Lung (tissue), 12 donors: ENCODE measurements around the gene ATF3. TPM values are rescaled to one million over a fixed set of nuclear protein-coding genes. Genes with fewer than 3 reads are reported as not detected.
A peak's percentile ranks its signal among the peaks of the same experiment; 100 is the strongest.

Experiments used
- ATAC-seq: fragments of 200-7000 bp; cut with Tn5 transposase; one replicate; pipeline ENCODE4 v1.9.1; 2020; ENCODE audit warnings: moderate number of reproducible peaks; ENCODE audit not compliant: insufficient read depth, low FRiP score
- DNase-seq, 3 donors: peaks; one replicate each; pipeline ENCODE4 v3.0.0-alpha.2; 2013 to 2017
- H3K27ac ChIP-seq, 2 donors: one replicate each; pipeline ENCODE4 v1.5.1; 2013; ENCODE audit warnings: mild to moderate bottlenecking in 2 of 2, moderate library complexity in 2 of 2, control low read depth in 1 of 2, inconsistent platforms in 1 of 2, low read depth in 1 of 2, low read length in 1 of 2
- H3K27me3 ChIP-seq, 3 donors: one replicate each; pipeline ENCODE4 v1.5.1; 2013; ENCODE audit warnings: low read length in 2 of 3; ENCODE audit not compliant: control insufficient read depth in 3 of 3, insufficient read depth in 3 of 3
- H3K36me3 ChIP-seq, 4 donors: one replicate each; pipeline ENCODE4 v1.5.1; 2013; ENCODE audit warnings: low read length in 4 of 4, mild to moderate bottlenecking in 1 of 4, moderate library complexity in 1 of 4; ENCODE audit not compliant: control insufficient read depth in 4 of 4, insufficient read depth in 4 of 4
- H3K4me1 ChIP-seq, 5 donors: one replicate each; pipeline ENCODE4 v1.5.1; 2013; ENCODE audit warnings: low read length in 5 of 5, mild to moderate bottlenecking in 2 of 5, moderate library complexity in 1 of 5; ENCODE audit not compliant: control insufficient read depth in 5 of 5, insufficient read depth in 5 of 5
- H3K4me3 ChIP-seq: one replicate; pipeline ENCODE4 v1.5.1; 2013; ENCODE audit warnings: mild to moderate bottlenecking, control low read depth, moderate library complexity
- H3K9ac ChIP-seq, 2 donors: one replicate each; pipeline ENCODE4 v1.5.1; 2013; ENCODE audit warnings: low read length in 2 of 2, control low read depth in 1 of 2; ENCODE audit not compliant: insufficient read depth in 1 of 2
- H3K9me3 ChIP-seq, 4 donors: one replicate each; pipeline ENCODE4 v1.5.1; 2013; ENCODE audit warnings: low read length in 3 of 4, mild to moderate bottlenecking in 1 of 4, moderate library complexity in 1 of 4; ENCODE audit not compliant: control insufficient read depth in 4 of 4, insufficient read depth in 3 of 4
- CTCF ChIP-seq: IDR thresholded peaks from 2 replicates; pipeline ENCODE4 v1.5.1; 2012; ENCODE audit warnings: mild to moderate bottlenecking; ENCODE audit errors: control extremely low read depth, extremely low read depth
- WGBS, 2 donors: extraction: QIAGEN DNeasy Blood & Tissue Kit; methylation state at CpG; one replicate each; pipeline ENCODE4 v1.1.7; 2013; 5-methylcytosine and 5-hydroxymethylcytosine counted together
- polyA plus RNA-seq, 2 donors: library from polyadenylated mRNA; stranded (reverse); fragments of 200-250 nt; gene quantifications; one replicate each; pipeline ENCODE4 v1.2.1, GENCODE V29; 2013
- total RNA-seq, 2 donors: library from RNA; depleted of rRNA in 1 of 2; stranded (reverse); fragments of >200 nt in 1 of 2; gene quantifications; one replicate each; pipeline ENCODE4 v1.2.1, GENCODE V29; 2014 to 2021
- donor health status: control.
- donor health status: control.
- donor health status: Bipolar disorder and iron deficiency.
- donor health status: healthy.
- donor health status: DM: yes; HTN: yes; CAD: no.

ATF3 gene
- total and polyA plus RNA-seq, 4 donors, result 15.9 to 44.1 (median 24.4) TPM

DNA sequence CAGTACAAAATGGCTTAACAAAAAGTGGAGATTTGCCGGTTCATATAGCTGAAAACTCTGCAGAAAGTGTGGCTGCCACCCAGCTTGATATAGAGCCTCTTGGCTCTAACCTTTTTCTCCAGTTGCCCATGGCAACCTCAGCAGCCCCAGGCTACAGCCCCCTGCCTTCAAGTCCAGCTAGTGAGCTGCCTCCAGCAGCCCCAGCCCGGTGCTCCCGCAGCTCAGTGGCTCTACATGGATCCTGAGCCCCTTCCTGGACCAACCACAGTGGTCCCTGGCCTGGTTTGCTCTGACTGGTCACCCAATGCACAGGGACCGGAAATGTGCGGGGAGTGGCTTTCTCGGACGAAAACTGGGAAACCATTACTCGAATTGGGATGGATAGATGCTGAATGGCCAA lies 13.3 kb upstream of the ATF3 start:
- H3K36me3 ChIP-seq, result no peaks in the 10 kb centered on the region
- ATAC-seq (no peak), DNase-seq (no peak)
- TF ChIP-seq CTCF, result no peak
- H3K27ac ChIP-seq, result peak overlapping the region in 1 of 2 donors; percentile 66
- no peak overlapping the region for H3K4me3 ChIP-seq
- H3K27me3 ChIP-seq, result peaks cover 0 to 7% (median 7%) of the 10 kb centered on the region in 3 donors
- peaks cover 0 to 5% (median 0%) of the 10 kb centered on the region in 5 donors for H3K4me1 ChIP-seq
- 94% methylated on average over 8 of the region's 8 CpGs for WGBS, 2 donors
- no peak overlapping the region for H3K9ac ChIP-seq
- no peaks in the 10 kb centered on the region for H3K9me3 ChIP-seq

DNA sequence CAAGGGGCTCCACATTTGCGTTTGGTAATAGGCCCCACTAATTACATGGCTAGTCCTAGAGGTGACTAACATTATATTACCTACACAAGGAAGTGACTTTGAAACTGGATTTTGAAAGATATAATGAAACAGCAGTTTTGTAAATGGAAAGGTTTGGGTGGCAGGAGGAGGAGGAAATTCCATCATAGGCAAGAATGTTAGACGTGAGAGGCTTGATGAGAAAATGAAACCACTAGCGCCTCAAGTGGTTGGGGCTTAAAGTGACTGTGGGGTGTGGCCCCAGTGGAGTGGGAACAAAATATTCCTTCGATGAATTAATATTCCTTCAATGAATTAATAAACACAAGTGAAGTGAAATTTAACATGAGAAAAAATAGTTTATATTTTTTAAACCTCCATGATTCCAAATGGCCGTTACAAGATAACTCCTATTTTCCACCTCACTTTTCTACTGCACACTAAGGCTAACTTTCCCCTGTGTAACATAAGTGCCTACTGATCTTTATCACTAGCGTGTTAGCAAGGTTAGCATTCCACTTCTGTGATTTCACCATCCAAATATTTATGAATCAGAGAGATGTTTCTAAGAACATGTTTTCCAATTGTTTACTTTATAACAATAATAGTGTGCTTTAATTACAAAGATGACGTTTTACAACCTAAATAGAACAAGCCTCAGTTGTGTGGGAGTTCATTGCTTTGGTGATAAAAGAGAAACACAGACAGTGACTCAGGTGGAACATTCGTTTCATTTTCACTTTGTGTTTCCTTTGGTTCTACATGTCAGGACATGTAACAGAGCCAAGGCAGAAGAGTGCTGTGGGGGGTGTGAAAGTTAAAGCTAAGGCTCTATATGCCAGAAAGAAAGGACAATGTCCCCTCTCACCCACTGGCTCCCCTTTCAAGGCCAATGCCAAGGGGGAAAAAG lies 12.5 kb upstream of the ATF3 start:
- ATAC-seq (peak; percentile 63), DNase-seq (peak; percentile 24 to 46 (median 36))
- Histone ChIP-seq H3K4me1 (peaks cover 0 to 5% (median 0%) of the 10 kb centered on the region in 5 donors), H3K27me3 (peaks cover 0 to 13% (median 11%) of the 10 kb centered on the region in 3 donors), H3K9ac (no peak overlapping the region), H3K36me3 (no peaks in the 10 kb centered on the region), H3K27ac (peak overlapping the region in 1 of 2 donors; percentile 91), H3K9me3 (no peaks in the 10 kb centered on the region), H3K4me3 (no peak overlapping the region)
- WGBS, 2 donors, result 23 to 28% methylated on average over 8 of the region's 8 CpGs
- TF ChIP-seq CTCF, result no peak

- Histone ChIP-seq H3K9me3 (no peaks in the 10 kb centered on the region), H3K4me3 (no peak overlapping the region), H3K36me3 (no peaks in the 10 kb centered on the region), H3K4me1 (peaks cover 0 to 5% (median 0%) of the 10 kb centered on the region in 5 donors), H3K27me3 (peaks cover 0 to 16% (median 16%) of the 10 kb centered on the region in 3 donors), H3K27ac (peak overlapping the region in 1 of 2 donors; percentile 91), H3K9ac (no peak overlapping the region)
- WGBS, 2 donors, result 93 to 94% methylated on average over 3 of the region's 3 CpGs
- TF ChIP-seq CTCF, result no peak
- DNase-seq, result no peak
- no peak for ATAC-seq
These were observed 11.8 kb upstream of the ATF3 start for GRCh38 chr1:212596798-212597197.
